ENCODE results near the gene COL15A1. TPM values are rescaled to one million over a fixed set of nuclear protein-coding genes. Genes with fewer than 3 reads are reported as not detected.

COL15A1 gene
- total RNA-seq, 4 donors from 2014 or later = 25.8 to 55.3 (median 36.0) TPM

DNA sequence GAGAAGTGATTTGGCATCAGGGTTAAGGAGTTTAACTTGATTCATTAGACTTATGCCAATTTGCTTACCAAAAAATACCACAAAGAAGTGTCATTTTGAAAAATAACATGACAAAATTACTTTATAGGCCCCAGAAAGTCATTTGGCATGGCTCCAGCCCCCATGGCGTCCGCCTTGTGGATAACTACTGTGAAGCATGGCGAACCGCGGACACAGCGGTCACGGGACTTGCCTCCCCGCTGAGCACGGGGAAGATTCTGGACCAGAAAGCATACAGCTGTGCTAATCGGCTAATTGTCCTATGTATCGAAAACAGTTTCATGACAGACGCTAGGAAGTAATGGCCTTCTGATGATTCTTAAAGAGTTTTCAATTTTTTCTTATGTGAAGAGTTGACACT is 125.8 kb downstream of the COL15A1 start:
- no peak for DNase-seq (ENCODE audit: low spot score in 2 of 2)
- WGBS, 2 donors = 93 to 94% methylated on average over 12 of the region's 12 CpGs
- H3K27me3 ChIP-seq = no peaks in the 10 kb centered on the region
- no peak overlapping the region for H3K4me3 ChIP-seq
- no peaks in the 10 kb centered on the region for H3K9me3 ChIP-seq
- no peak overlapping the region for H3K27ac ChIP-seq
- peaks cover 0 to 10% (median 3%) of the 10 kb centered on the region in 4 donors for H3K4me1 ChIP-seq
- peaks cover 0 to 33% (median 0%) of the 10 kb centered on the region in 3 donors for H3K36me3 ChIP-seq
- TF ChIP-seq, protein P1, sequence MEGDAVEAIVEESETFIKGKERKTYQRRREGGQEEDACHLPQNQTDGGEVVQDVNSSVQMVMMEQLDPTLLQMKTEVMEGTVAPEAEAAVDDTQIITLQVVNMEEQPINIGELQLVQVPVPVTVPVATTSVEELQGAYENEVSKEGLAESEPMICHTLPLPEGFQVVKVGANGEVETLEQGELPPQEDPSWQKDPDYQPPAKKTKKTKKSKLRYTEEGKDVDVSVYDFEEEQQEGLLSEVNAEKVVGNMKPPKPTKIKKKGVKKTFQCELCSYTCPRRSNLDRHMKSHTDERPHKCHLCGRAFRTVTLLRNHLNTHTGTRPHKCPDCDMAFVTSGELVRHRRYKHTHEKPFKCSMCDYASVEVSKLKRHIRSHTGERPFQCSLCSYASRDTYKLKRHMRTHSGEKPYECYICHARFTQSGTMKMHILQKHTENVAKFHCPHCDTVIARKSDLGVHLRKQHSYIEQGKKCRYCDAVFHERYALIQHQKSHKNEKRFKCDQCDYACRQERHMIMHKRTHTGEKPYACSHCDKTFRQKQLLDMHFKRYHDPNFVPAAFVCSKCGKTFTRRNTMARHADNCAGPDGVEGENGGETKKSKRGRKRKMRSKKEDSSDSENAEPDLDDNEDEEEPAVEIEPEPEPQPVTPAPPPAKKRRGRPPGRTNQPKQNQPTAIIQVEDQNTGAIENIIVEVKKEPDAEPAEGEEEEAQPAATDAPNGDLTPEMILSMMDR (IDR thresholded peaks at IDR 0.05) = no peak

DNA sequence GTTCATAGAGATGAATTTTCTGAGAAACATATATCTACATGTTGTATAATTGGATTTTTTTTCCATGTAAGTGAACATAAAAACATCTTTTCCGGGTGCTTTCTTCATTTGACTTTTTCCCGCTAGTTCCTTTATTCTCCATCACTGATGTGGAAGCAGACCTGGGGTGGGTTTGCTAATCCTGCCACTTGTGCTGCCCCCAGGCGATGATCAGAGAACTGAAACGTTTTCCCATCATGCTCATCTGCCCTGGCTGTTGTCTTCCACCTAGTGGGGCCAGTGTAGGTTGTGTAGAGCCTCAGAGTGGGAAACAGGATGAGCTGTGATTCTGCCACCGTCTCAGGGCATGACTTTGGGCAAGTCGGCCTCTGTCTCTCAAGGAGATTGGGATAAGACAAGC is 127.0 kb downstream of the COL15A1 start:
- H3K4me1 ChIP-seq = peaks cover 0 to 10% (median 3%) of the 10 kb centered on the region in 4 donors
- H3K9me3 ChIP-seq = no peaks in the 10 kb centered on the region
- DNase-seq (ENCODE audit: low spot score in 2 of 2) = no peak
- H3K27me3 ChIP-seq = no peaks in the 10 kb centered on the region
- peak overlapping the region in 2 of 4 donors; percentile 13 to 48 for H3K27ac ChIP-seq
- no peak overlapping the region for H3K4me3 ChIP-seq
- WGBS, 2 donors = 76 to 85% methylated on average over 6 of the region's 6 CpGs
- H3K36me3 ChIP-seq = peaks cover 0 to 28% (median 0%) of the 10 kb centered on the region in 3 donors
- TF ChIP-seq EP300 (IDR thresholded peaks at IDR 0.05) (no peak), POLR2A (IDR thresholded peaks at IDR 0.05) (no peak)
- TF ChIP-seq, protein P1 (IDR thresholded peaks at IDR 0.05) = no peak

DNA sequence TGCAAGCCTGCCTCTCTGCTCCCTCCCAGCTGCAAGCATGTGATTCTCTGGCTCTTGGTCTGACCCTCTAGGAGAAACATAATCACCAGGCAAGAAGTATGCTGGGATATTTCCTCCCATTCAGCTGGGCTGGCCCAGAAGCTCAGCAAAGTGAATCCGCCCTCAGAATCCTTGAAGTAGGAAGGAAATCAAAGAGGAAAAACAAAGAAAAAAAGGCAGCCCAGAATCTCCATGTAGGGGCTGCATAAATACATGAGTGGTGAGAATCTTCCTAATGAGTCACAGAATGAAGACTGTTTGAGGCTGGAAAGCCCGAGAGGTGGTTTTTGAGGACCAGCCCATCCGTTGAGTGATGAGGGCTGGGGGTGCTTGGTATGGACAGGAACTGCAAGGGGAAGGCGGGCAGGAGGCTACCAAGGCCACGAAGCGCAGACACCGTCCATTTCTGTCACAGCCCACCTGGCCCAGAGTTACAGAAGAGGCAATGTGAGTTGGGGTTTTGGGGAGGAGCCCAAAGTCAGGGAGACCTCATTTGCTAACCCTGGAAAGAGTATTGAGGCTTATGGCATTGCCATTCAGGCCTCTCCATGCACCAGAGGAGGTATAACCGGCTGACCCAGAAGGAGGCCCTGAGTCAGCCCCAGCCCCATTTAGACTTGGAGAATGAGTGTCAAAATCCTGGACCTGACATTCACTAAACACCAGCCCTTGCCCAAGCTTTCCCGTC is 127.8 kb downstream of the COL15A1 start:
- no peak for DNase-seq (ENCODE audit: low spot score in 2 of 2)
- Histone ChIP-seq H3K9me3 (no peaks in the 10 kb centered on the region), H3K4me1 (peaks cover 0 to 10% (median 3%) of the 10 kb centered on the region in 4 donors), H3K36me3 (peaks cover 0 to 27% (median 0%) of the 10 kb centered on the region in 3 donors), H3K4me3 (no peak overlapping the region), H3K27ac (peak overlapping the region in 1 of 4 donors; percentile 48), H3K27me3 (no peaks in the 10 kb centered on the region)
- 82 to 86% methylated on average over 9 of the region's 9 CpGs for WGBS, 2 donors
- TF ChIP-seq, protein P1 (IDR thresholded peaks at IDR 0.05) = no peak
- TF ChIP-seq POLR2A (IDR thresholded peaks at IDR 0.05) = no peak
- TF ChIP-seq EP300 (IDR thresholded peaks at IDR 0.05) = no peak

DNA sequence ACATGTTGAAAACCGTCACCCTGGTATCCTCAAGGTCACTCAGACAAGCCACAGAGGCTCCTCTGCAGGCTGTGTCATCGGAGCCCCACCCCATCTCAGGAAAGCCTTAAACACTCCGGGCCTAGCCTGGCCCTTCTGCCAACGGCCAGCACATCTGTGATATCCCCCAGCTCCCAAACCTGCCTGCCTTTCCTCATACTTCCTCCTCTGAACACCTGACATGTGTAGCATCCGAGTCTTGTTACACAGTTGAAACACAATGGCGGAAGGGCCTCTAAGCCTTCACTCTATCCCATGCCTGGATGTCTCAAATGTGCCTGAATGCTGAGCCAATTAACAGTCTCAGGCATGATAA is 128.3 kb downstream of the COL15A1 start:
- no peak for DNase-seq (ENCODE audit: low spot score in 2 of 2)
- TF ChIP-seq EP300 (IDR thresholded peaks at IDR 0.05) = no peak
- TF ChIP-seq, protein P1 (IDR thresholded peaks at IDR 0.05) = no peak
- TF ChIP-seq POLR2A (IDR thresholded peaks at IDR 0.05) = no peak
- no peak overlapping the region for H3K4me3 ChIP-seq
- peaks cover 0 to 22% (median 0%) of the 10 kb centered on the region in 3 donors for H3K36me3 ChIP-seq
- peaks cover 0 to 16% (median 5%) of the 10 kb centered on the region in 4 donors for H3K4me1 ChIP-seq
- H3K27me3 ChIP-seq = no peaks in the 10 kb centered on the region
- no peak overlapping the region for H3K27ac ChIP-seq
- no peaks in the 10 kb centered on the region for H3K9me3 ChIP-seq
- 74 to 91% methylated on average over 6 of the region's 6 CpGs for WGBS, 2 donors

DNA sequence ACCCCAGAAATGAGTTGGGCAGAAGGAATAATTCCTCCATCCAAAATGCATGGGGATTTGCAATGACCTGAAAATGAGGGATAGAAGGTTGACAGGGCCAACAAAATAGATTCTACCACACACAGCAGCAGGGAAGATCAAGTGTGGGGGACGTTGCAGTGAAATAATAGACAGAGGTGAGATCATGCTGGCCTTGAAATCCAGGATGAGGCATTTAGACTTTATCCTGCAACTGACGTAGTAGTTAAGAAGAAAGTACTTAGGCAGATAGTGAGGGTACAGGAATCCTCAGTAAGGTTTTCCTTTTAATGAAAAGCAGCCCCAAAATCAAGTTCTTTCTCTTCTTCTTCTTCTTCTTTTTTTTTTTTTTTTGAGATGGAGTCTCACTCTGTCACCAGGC is 129.6 kb downstream of the COL15A1 start:
- 45 to 62% methylated on average over 2 of the region's 2 CpGs for WGBS, 2 donors
- Histone ChIP-seq H3K9me3 (no peaks in the 10 kb centered on the region), H3K27ac (no peak overlapping the region), H3K27me3 (no peaks in the 10 kb centered on the region), H3K4me1 (peaks cover 0 to 17% (median 6%) of the 10 kb centered on the region in 4 donors), H3K36me3 (peaks cover 0 to 14% (median 0%) of the 10 kb centered on the region in 3 donors), H3K4me3 (no peak overlapping the region)
- no peak for DNase-seq (ENCODE audit: low spot score in 2 of 2)
- TF ChIP-seq EP300 (IDR thresholded peaks at IDR 0.05) = no peak
- TF ChIP-seq POLR2A (IDR thresholded peaks at IDR 0.05) = no peak
- TF ChIP-seq, protein P1 (IDR thresholded peaks at IDR 0.05) = no peak

Data from tibial nerve (tissue), 4 donors.